ENCODE measurements around the gene STXBP2.
A peak's percentile ranks its signal among the peaks of the same experiment; 100 is the strongest.

STXBP2 gene

GRCh38 chr19:7679771-7680605, 43.1 kb downstream of the STXBP2 start:
- Histone ChIP-seq H3K4me1 (peaks cover 3% of the 10 kb centered on the region), H3K79me2 (no peaks in the 10 kb centered on the region), H3K9ac (no peak overlapping the region), H2AFZ (peak overlapping the region; percentile 99), H3K4me2 (ENCODE audit: low read length) (peak overlapping the region; percentile 90), H3K27ac (no peak overlapping the region), H3K27me3 (ENCODE audit: control insufficient read depth, insufficient read depth, low read length) (peaks cover 3% of the 10 kb centered on the region), H3K36me3 (ENCODE audit: control insufficient read depth, insufficient read depth, low read length) (no peaks in the 10 kb centered on the region), H3K4me3 (ENCODE audit: low read depth, low read length) (peak overlapping the region; percentile 99), H3K9me3 (ENCODE audit: control insufficient read depth, low read length) (no peaks in the 10 kb centered on the region)
- TF ChIP-seq CTCF (IDR thresholded peaks at IDR 0.05), result no peak

- Histone ChIP-seq H2AFZ (peak within 1 kb of the TSS; percentile 99), H3K4me2 (ENCODE audit: low read length) (peak within 1 kb of the TSS; percentile 90), H3K79me2 (no peaks in the 10 kb centered on the region), H3K27ac (peak within 1 kb of the TSS; percentile 72), H3K4me3 (ENCODE audit: low read depth, low read length) (peak within 1 kb of the TSS; percentile 99), H3K9me3 (ENCODE audit: control insufficient read depth, low read length) (no peaks in the 10 kb centered on the region), H3K4me1 (peaks cover 3% of the 10 kb centered on the region), H3K27me3 (ENCODE audit: control insufficient read depth, insufficient read depth, low read length) (peaks cover 3% of the 10 kb centered on the region), H3K36me3 (ENCODE audit: control insufficient read depth, insufficient read depth, low read length) (no peaks in the 10 kb centered on the region), H3K9ac (peak within 1 kb of the TSS; percentile 99)
- peak; percentile 99 for TF ChIP-seq CTCF (IDR thresholded peaks at IDR 0.05)
Measured at GRCh38 chr19:7680606-7681339, 43.9 kb downstream of the STXBP2 start, which contains the start of gene TRAPPC5. Gene TRAPPC5, plus strand, starts transcription at chr19:7680833. Its CDS starts 1,421 bp downstream, at chr19:7682254.

DNA sequence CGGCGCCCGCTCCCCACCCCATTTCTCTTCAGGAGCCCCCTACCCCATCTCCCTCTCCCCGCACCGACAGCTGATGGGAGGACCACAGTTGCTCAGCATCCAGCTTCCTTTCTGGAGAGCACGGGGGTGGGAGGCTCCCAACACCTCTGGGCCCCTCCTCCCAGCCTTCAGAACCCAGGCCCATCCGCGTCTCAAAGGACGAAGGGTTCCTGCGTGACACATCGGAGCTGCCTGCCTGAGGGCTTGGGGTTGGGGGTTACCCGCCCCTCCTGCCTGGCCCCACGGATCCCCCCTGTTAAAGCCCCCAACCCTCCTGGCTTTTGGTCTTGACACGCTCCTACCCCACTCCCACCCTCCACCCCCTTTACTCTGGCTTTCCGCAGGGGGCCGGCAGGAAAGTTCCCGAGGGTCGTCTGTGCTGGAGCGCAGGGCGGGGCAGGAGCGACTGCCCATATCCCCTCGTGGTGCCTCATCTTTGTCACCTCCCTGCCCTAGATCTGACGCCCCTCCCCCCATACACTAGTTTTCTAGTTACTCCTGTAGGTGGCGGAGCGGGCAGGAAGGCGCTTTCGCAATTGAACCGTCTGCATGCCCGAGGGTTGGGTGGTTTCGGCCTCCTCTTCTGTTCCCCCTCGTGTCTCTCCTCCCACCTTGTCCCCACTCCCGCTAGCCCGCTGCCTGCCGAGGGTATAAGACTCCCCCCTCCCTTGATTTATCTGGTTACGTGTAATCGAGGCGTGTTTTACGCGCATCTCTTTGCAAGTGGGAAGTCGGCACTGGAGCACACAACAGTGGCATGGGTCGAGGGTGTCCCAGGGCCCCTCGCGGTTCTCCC, 44.6 kb downstream of the STXBP2 start:
- Histone ChIP-seq H3K4me1 (peaks cover 3% of the 10 kb centered on the region), H3K4me3 (ENCODE audit: low read depth, low read length) (peak overlapping the region; percentile 99), H3K27me3 (ENCODE audit: control insufficient read depth, insufficient read depth, low read length) (peaks cover 3% of the 10 kb centered on the region), H2AFZ (peak overlapping the region; percentile 99), H3K27ac (no peak overlapping the region), H3K36me3 (ENCODE audit: control insufficient read depth, insufficient read depth, low read length) (no peaks in the 10 kb centered on the region), H3K79me2 (no peaks in the 10 kb centered on the region), H3K9ac (peak overlapping the region; percentile 99), H3K4me2 (ENCODE audit: low read length) (peak overlapping the region; percentile 90), H3K9me3 (ENCODE audit: control insufficient read depth, low read length) (no peaks in the 10 kb centered on the region)
- TF ChIP-seq CTCF (IDR thresholded peaks at IDR 0.05), result peak; percentile 37

GRCh38 chr19:7682175-7682855, 45.4 kb downstream of the STXBP2 start:
- no peak for TF ChIP-seq CTCF (IDR thresholded peaks at IDR 0.05)
- Histone ChIP-seq H3K4me3 (ENCODE audit: low read depth, low read length) (no peak overlapping the region), H3K79me2 (no peaks in the 10 kb centered on the region), H3K9ac (no peak overlapping the region), H3K4me1 (peaks cover 3% of the 10 kb centered on the region), H3K9me3 (ENCODE audit: control insufficient read depth, low read length) (no peaks in the 10 kb centered on the region), H3K4me2 (ENCODE audit: low read length) (peak overlapping the region; percentile 90), H3K36me3 (ENCODE audit: control insufficient read depth, insufficient read depth, low read length) (no peaks in the 10 kb centered on the region), H2AFZ (no peak overlapping the region), H3K27ac (no peak overlapping the region), H3K27me3 (ENCODE audit: control insufficient read depth, insufficient read depth, low read length) (no peaks in the 10 kb centered on the region)

Data from parathyroid adenoma (tissue), 2 donors.